ENCODE measurements around the gene COPS7A. TPM values are rescaled to one million over a fixed set of nuclear protein-coding genes. Genes with fewer than 3 reads are reported as not detected.
A peak's percentile ranks its signal among the peaks of the same experiment; 100 is the strongest.

The COPS7A gene
- total RNA-seq, 1 experiment from 2014 or later, result 47.6 TPM

DNA sequence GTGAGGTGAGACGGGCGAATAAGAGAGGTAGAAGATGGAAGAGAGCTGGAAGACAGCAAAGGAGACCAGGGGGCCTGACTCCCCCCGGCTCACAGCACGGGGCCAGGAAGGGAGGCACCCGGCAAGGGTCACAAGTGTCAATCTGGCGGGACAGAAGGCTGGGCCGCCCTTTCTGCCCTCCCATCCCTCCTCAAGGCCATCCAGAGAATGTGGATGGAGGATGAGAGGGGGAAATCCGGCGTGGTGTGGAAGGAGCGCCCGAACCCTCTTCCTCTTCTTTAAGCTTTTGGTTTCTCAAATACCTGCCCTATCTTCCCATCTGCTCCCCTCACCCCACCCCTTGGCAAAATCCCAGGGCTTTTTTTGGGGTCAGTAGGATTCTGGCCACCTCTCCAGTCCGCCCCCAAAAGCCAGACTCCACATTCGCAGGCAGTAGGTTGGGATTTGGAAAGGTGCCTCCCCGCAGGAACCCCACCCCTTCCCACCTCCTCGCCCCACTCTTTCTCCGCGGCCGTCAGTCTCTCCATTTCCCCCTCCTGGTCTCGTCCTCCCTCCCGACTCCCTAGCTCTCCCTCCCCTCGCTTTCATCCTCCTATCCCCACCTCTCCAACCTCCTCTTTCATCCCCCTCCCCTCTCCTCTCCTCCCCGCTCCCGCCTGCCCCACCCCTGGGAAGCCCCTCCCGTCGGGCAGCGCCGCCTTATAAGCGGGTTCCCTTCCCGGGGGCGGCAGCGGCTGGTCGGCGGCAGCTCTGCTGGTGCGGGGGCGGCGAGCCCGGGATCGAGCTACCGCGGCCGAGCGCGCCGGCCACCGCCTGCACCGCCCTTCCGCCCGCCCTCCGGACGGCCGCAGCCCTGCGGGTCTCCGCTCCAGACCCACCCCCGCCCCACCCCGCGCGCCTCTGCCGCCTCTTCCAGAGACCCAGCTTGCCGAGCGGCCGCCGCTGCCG, 42.1 kb downstream of the COPS7A start, which contains the start of gene PTMS:
PTMS (plus strand) TSS at position 730 of the 948 bp plus-strand sequence. CDS start 343 bp downstream, outside the sequence.
- in situ Hi-C loops (cut with HindIII; ENCODE audit: low sequenced_read_pairs), result no loop called here
- DNase-seq (ENCODE audit: low spot score), result peak; percentile 97

DNA sequence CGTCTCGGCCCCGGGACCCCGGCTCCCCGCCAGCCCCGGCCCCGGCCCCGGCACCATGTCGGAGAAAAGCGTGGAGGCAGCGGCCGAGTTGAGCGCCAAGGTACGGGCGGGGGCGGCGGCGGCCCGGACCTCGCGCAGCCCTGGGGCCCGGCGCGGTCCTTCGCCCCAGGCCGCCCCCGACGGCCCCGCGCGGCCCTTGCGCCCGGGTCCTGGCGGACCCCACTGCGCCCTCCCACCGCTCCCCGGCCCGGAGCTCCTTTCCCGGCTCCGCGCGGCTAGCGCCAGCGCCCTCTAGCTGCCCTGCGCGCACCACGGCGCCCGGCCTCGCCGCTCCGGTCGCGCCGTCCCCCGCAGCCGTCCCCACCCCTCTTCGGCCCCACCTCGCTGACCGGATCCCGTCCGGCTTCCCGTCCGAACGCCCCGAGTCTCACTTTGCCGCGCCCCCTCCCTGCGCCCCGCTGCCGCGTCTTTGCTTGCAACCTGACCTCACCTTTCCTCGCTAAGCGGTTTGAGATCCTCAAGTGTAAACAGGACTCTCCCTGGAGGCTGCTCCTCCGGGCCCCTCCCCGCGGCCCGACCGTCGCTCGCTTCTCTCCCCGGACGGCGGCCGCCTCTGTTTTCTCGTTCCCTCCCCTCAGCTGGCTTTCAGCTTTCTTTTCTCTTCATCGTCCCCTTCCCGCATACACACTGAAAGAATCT, 43.0 kb downstream of the COPS7A start:
- peak; percentile 74 for DNase-seq (ENCODE audit: low spot score)
- in situ Hi-C loops (cut with HindIII; ENCODE audit: low sequenced_read_pairs), result no loop called here

DNA sequence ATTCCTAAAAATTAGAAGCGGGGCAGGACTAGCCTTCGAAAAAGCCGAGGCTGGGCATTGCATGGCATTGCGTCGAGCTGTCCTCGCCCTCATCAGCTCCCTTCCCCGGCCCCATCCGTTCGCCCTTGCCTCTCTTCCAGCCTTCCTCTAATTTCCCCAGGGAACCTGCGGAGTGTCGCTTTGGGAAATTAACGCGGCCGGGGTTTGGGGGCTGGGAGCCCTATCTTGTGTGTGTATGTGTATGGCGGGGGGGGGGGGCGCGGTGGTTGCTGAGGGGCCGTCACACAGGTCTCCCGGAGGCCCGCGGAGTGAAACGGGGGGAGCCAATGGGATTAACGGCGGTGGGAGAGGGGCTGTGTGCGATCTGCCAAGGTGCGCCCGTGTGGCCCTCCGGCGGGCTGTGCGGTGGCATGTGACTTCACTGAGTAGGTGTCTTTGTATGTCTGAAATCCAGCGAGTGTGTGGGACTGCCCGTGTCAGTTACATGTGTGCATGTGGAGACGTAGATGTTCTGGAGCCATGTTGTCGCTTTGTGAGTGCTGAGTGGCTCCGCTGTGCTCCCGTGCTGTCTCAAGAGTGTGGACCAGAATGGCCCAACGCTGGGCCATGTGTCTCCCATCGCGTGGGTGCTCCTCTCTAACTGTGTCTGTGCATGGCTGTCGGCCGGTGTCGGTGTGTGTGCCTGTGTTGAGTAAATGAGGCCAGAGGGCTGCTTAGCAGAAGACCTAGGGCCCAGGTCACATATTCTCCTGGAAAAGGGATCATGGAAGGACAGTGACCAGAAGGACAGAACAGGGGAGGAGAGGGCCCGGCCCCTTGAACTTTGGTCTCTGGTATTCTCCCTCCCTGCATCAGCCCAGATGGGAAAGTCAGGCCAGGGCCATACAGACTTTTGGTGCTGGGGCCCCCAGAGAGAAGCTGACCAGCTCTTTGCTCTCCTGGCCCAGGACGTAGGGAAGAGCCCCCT, 43.8 kb downstream of the COPS7A start:
- in situ Hi-C loops (cut with HindIII; ENCODE audit: low sequenced_read_pairs), result no loop called here
- peak; percentile 64 for DNase-seq (ENCODE audit: low spot score)

DNA sequence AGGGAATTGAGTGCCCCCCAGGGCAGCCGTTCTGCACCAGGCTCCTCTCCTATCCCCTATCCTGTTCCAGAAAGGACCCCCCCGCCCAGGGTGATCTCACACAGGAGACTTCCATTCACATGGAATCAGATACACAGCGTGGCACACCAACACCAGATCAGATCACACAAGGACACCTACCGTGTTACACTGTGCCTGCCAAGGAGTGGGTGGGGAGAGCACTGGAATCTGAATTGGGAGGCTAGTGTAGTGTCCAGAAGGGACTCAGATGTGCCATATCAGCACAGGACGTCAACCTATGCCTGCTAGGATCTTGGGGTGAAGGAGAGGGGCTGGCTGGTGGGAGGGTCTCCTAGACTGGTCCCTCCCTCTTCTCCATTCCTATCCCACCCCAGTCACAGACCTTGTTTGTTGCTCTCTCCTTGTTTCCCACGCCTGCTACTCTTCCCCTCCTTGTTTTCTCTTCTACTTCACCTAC, 44.6 kb downstream of the COPS7A start:
- peak; percentile 41 for DNase-seq (ENCODE audit: low spot score)
- in situ Hi-C loops (cut with HindIII; ENCODE audit: low sequenced_read_pairs), result no loop called here

DNA sequence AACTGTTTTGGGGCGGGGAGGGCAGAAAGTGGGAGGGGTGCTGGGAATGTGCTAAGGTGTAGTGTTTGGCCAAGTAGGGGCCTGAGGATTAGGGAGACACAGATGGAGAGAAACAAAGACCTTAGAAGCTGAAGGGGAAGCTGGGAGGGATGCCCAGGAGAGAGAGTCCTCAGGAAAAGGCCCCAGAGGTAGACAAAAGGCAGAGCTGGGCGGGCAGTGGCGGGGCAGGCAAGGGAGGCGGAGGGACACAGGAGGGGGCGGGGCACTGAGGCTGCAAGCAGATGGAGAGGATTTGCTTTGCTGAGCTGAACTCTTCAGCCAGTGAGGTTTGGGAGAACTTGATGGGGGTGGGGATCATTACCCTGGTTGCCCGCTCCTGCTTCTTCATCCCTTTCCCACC, 45.1 kb downstream of the COPS7A start:
- DNase-seq (ENCODE audit: low spot score), result peak; percentile 85
- in situ Hi-C loops (cut with HindIII; ENCODE audit: low sequenced_read_pairs), result no loop called here

DNA sequence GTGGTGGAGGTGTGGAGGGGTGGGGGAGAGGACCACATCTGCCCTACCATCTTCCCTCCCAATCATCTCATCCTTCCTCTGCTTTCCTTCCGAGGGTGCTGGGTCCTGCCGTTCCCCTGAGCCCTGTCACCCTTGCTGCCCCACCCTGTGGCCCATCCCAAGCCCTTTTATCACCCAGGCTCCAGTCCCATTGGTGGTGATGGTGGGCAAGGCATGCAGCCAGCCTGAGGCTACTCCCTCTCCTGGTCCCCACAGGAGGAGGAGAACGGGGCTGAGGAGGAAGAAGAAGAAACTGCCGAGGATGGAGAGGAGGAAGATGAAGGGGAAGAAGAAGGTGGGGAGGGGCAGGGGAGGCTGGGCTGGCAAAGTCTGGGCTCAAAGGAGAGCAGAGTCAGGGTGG, 45.8 kb downstream of the COPS7A start:
- in situ Hi-C loops (cut with HindIII; ENCODE audit: low sequenced_read_pairs), result no loop called here
- no peak for DNase-seq (ENCODE audit: low spot score)

DNA sequence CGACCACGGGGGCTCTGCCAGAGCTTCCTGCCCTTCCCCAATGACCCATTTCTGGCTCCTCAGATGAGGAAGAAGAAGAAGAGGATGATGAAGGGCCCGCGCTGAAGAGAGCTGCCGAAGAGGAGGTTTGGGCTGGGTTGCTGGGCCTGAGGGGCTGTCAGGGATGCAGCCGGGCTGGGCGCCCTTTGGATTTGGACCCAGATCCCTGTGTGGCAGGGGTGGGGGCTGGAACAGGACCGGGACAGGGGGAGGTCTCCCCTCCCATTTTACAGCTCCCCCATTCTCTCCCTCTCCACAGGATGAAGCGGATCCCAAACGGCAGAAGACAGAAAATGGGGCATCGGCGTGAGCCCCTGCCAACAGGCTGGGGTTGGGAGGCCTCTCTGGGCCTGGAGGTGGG, 46.2 kb downstream of the COPS7A start:
- DNase-seq (ENCODE audit: low spot score), result no peak
- in situ Hi-C loops (cut with HindIII; ENCODE audit: low sequenced_read_pairs), result no loop called here

DNA sequence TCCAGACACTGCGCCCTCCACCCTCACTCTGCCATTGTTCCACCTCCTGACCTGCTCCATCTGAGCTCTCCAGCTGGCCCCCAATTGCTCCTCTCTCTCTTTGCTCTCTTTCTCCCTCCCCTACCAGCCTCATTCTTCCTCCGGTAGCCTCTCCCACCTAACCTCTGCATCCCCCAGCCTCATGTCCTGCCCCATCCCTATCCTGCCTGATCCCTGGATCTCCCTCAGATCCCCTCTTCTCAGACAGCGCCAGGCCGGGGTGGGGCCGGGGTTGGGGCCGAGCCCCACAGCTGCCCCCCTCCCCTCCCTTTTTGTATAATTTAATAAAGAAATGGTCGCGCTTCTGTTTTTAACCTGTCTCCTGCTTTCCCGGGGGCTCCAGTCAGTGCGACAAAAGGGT, 46.8 kb downstream of the COPS7A start:
- DNase-seq (ENCODE audit: low spot score), result no peak
- in situ Hi-C loops (cut with HindIII; ENCODE audit: low sequenced_read_pairs), result no loop called here

DNA sequence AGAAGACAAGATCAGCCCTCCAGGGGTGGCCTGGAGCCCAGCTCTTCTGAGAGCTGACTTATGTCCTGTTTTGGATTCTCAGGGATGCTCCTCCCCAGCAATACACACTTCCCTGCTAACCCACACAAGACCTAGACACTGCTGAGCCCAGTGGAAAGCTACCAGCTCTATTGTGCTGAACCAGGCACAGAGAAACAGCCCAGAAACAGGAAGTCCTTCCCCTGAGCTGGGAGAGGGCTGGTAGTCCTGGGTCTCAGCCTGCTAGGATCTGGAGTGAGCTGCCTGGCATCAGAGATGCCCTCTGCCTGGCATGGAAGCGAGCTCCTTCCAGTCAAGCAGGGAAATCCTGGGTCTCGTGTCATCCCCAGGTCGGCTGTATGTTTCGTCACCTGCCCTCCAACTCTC, 47.2 kb downstream of the COPS7A start:
- DNase-seq (ENCODE audit: low spot score), result no peak
- in situ Hi-C loops (cut with HindIII; ENCODE audit: low sequenced_read_pairs), result no loop called here

DNA sequence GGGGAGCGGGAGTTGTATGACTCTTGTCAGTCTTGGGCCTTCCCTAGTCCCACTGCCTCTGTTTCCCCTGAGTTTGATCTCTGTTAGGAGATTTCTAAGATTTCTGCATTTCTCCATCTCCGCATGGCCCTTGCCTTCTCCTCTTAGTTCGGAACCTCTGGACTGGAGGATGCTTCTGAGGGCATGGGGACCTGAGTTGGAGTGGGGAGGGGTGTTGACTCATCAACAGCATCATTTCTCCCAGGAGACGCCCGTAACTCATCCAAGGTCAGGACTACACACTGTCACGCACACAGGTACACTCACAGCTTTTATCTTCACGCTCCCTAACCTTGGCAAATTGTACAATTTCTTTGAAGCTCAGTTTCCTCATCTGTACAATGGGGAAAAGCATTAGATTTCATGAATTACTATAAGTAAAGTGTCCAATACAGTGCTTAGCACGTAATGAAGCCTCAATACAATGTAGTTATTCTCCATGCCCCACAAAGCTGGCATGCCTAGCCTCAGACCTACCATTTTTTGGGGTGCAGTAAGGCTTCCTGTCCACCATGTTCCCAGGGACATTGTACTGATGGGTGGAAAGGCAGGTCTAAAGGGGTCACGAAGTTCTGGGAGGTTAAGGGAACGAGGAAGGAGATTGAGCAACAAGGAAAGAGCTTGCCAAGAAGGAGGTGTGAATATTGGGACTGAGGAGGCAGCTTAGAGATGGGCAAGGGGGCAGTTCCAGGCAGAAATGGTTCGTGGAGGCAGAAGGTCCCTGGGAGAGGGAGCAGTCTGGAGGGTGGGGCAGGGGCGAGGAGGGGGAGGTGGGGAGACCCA, 47.9 kb downstream of the COPS7A start:
- in situ Hi-C loops (cut with HindIII; ENCODE audit: low sequenced_read_pairs), result no loop called here
- DNase-seq (ENCODE audit: low spot score), result no peak

DNA sequence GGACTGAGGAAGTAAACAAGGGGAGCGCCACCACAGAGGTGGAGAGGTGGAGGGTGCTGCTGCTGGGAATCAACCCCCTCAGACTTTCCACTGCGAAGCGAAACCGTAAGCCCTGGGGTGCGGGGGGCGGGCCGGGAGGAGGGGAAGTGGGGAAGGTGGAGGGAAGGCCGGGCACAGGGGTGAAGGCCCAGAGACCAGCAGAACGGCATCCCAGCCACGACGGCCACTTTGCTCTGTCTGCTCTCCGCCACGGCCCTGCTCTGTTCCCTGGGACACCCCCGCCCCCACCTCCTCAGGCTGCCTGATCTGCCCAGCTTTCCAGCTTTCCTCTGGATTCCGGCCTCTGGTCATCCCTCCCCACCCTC, 48.5 kb downstream of the COPS7A start, which contains the start of gene LAG3:
LAG3 (plus strand) TSS at position 190 of the 365 bp plus-strand sequence. CDS start 333 bp downstream, outside the sequence.
- in situ Hi-C loops (cut with HindIII; ENCODE audit: low sequenced_read_pairs), result no loop called here

DNA sequence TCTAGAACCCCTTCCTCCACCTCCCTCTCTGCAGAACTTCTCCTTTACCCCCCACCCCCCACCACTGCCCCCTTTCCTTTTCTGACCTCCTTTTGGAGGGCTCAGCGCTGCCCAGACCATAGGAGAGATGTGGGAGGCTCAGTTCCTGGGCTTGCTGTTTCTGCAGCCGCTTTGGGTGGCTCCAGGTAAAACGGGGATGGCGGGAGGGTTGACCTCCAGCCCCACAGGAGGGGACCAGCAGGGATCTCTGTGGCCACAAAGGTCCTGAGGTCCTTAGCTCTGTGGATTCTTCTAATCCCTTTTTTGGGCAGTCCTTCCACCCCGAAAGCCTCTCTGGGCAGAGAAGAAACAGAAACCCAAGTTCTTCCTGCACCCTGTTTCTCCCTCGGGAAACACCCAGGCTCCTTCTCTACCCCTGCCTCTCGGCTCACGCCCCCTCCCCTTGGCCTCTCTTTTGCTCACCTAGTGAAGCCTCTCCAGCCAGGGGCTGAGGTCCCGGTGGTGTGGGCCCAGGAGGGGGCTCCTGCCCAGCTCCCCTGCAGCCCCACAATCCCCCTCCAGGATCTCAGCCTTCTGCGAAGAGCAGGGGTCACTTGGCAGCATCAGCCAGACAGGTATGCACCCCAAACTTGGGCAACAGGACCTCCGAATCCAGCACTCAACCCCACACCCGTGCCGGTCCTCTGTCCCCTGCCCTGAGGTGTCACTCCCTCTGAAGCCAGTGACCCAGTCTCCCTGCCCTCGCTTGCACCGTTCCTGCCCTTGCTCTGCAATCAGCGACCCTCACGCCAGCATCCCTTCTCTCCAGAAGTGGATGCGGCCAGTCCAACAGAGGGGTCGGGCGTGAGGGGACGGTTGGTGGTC, 49.1 kb downstream of the COPS7A start:
- no peak for DNase-seq (ENCODE audit: low spot score)
- in situ Hi-C loops (cut with HindIII; ENCODE audit: low sequenced_read_pairs), result no loop called here

More for the DNA sequence above, 48.5 kb downstream of the COPS7A start, which contains the start of gene LAG3:
- no peak for DNase-seq (ENCODE audit: low spot score)

DNA sequence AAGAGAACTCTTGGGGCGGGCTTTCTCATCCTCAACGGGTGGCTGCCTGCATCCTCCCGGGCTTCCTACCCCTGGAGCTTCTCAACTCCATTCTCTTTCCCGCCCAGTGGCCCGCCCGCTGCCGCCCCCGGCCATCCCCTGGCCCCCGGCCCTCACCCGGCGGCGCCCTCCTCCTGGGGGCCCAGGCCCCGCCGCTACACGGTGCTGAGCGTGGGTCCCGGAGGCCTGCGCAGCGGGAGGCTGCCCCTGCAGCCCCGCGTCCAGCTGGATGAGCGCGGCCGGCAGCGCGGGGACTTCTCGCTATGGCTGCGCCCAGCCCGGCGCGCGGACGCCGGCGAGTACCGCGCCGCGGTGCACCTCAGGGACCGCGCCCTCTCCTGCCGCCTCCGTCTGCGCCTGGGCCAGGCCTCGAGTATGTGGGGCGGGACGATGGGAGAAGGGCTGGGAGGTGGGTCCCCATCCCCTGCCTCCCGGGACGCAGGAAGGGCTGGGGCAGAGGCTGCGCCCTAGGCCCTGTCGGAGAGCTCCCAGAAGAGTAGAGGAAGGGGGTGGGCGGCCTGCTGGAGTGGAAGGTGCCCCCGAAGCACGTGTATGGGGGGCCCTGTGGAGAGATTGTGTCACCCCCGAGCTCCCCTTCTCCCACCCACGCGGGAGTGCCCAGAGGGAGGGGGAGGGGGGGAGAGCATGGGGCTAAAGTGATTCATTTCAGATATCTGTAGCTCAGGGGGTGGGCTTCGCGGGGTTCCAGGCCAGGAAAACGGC, 49.9 kb downstream of the COPS7A start:
- DNase-seq (ENCODE audit: low spot score), result no peak

DNA sequence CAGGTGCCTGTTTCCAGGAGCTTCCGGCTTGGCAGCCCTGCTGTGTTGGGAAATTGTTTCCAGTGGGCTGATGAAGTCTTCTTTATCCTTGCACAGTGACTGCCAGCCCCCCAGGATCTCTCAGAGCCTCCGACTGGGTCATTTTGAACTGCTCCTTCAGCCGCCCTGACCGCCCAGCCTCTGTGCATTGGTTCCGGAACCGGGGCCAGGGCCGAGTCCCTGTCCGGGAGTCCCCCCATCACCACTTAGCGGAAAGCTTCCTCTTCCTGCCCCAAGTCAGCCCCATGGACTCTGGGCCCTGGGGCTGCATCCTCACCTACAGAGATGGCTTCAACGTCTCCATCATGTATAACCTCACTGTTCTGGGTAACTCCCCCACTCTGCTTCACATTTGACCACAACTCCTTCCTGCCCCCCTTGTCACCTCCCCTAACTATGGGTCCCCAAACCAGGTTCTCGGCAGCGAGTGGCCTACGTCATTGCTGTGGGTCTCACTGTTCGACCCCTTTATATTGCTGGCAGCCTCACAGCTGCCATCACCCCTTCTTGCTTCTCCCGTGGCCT, 50.7 kb downstream of the COPS7A start:
- DNase-seq (ENCODE audit: low spot score), result no peak
- in situ Hi-C loops (cut with HindIII; ENCODE audit: low sequenced_read_pairs), result no loop called here

More for the DNA sequence above, 49.9 kb downstream of the COPS7A start:
- in situ Hi-C loops (cut with HindIII; ENCODE audit: low sequenced_read_pairs), result no loop called here

DNA sequence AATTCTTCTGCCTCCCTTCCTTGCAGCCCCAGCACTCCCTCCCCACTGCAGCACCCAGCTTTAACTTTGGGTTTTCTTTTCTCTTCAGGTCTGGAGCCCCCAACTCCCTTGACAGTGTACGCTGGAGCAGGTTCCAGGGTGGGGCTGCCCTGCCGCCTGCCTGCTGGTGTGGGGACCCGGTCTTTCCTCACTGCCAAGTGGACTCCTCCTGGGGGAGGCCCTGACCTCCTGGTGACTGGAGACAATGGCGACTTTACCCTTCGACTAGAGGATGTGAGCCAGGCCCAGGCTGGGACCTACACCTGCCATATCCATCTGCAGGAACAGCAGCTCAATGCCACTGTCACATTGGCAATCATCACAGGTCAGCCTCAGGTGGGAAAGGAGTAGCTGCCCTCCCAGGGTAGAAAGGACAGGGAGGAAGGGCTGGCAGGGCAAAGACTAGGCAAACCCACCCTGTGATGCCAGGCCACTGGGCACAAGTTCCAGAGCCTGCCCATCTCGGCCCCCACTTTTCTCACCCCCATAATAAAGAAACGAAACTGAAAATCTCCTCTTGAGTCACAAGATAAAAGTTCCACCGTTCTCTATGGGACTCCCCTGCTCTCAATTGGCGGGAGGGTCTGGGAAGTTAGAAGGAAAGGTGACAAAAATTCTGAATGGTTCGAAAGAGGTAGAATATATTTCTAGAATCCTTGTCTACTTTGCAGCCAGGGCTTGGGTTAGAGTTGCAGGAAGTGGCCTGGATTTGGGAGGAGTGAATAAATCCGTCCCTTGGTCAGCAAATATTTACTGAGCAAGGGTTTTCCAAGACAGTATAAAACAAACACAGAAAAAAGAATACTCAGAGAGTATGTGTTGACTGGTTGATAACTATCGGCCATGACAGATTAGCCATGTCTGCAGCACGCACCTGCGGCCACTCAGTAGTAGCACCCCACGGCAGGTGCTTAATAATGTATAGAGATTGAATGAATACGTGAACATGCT, 51.6 kb downstream of the COPS7A start:
- in situ Hi-C loops (cut with HindIII; ENCODE audit: low sequenced_read_pairs), result no loop called here
- no peak for DNase-seq (ENCODE audit: low spot score)
